Upper lobe of left lung (tissue), 4 donors: Measurements from ENCODE around the gene DUSP15.

Source experiments
- CTCF ChIP-seq, 6 experiments: fragments of 450-650 bp in 4 of 6; fragments of 200-600 bp in 2 of 6; sonication (generic) in 2 of 6; IDR thresholded peaks; one replicate each; pipeline ENCODE4 v1.5.1; 2016 to 2019; ENCODE audit warnings: antibody characterized with exemption in 6 of 6
- EP300 ChIP-seq, 4 donors: sonication (generic); formaldehyde crosslinking; IDR thresholded peaks; one replicate each; pipeline ENCODE4 v1.5.1; 2017; ENCODE audit warnings: antibody characterized with exemption in 4 of 4, control low read depth in 2 of 4
- POLR2A ChIP-seq, 4 donors: fragments of 450-650 bp; IDR thresholded peaks; one replicate each; pipeline ENCODE4 v1.5.1; 2016 to 2017; ENCODE audit warnings: antibody characterized with exemption in 4 of 4, mild to moderate bottlenecking in 2 of 4
- POLR2AphosphoS5 ChIP-seq, 2 donors: sonication (generic); formaldehyde crosslinking; IDR thresholded peaks; one replicate each; pipeline ENCODE4 v1.5.1; 2017; ENCODE audit warnings: antibody characterized with exemption in 2 of 2

- TF ChIP-seq POLR2A (IDR thresholded peaks at IDR 0.05) (no peak), POLR2AphosphoS5 (IDR thresholded peaks at IDR 0.05) (no peak), CTCF (IDR thresholded peaks at IDR 0.05) (no peak), EP300 (IDR thresholded peaks at IDR 0.05) (no peak)
Observed at GRCh38 chr20:31894980-31895675, 24.8 kb upstream of the DUSP15 start.
